Right atrium auricular region (tissue), 2 donors: ENCODE results near the gene MAPK1IP1L. TPM values are rescaled to one million over a fixed set of nuclear protein-coding genes. Genes with fewer than 3 reads are reported as not detected.
A peak's percentile ranks its signal among the peaks of the same experiment; 100 is the strongest.

Experiments used
- DNase-seq: peaks from one replicate; pipeline ENCODE4 v3.0.0-alpha.2; 2019; ENCODE audit warnings: low spot score
- H3K27ac ChIP-seq, 2 donors: fragments of 200-600 bp; sonication (generic); 1 replicate in 1 of 2; 2 replicates in 1 of 2; pipeline ENCODE4 v1.5.1; 2016 to 2019
- H3K27me3 ChIP-seq, 2 donors: fragments of 200-600 bp; sonication (generic); one replicate each; pipeline versions ENCODE4 v1.5.1 to v1.6.0; 2017 to 2019
- H3K36me3 ChIP-seq: fragments of 200-600 bp; sonication (generic); one replicate; pipeline ENCODE4 v1.5.1; 2016
- H3K4me1 ChIP-seq, 2 donors: fragments of 200-600 bp; sonication (generic); one replicate each; pipeline versions ENCODE4 v1.5.1 to v1.6.0; 2017 to 2019
- H3K4me3 ChIP-seq, 2 donors: fragments of 200-600 bp; sonication (generic); 1 replicate in 1 of 2; 2 replicates in 1 of 2; pipeline ENCODE4 v1.5.1; 2017 to 2019; ENCODE audit warnings: mild to moderate bottlenecking in 1 of 2, moderate library complexity in 1 of 2
- H3K9me3 ChIP-seq, 2 donors: fragments of 200-600 bp; sonication (generic); one replicate each; pipeline ENCODE4 v1.5.1; 2019
- total RNA-seq, 2 donors: library from RNA; depleted of rRNA; stranded (reverse); fragments of >200 nt; gene quantifications; one replicate each; pipeline ENCODE4 v1.1.0, GENCODE V29; 2016
- TF ChIP-seq, protein P1 (sequence below), 2 donors: fragments of 200-600 bp; sonication (generic); IDR thresholded peaks; one replicate each; pipeline ENCODE4 v1.5.1; 2019; ENCODE audit warnings: antibody characterized with exemption in 2 of 2

The MAPK1IP1L gene
- total RNA-seq, 2 donors from 2014 or later: 81.2 to 111 TPM

DNA sequence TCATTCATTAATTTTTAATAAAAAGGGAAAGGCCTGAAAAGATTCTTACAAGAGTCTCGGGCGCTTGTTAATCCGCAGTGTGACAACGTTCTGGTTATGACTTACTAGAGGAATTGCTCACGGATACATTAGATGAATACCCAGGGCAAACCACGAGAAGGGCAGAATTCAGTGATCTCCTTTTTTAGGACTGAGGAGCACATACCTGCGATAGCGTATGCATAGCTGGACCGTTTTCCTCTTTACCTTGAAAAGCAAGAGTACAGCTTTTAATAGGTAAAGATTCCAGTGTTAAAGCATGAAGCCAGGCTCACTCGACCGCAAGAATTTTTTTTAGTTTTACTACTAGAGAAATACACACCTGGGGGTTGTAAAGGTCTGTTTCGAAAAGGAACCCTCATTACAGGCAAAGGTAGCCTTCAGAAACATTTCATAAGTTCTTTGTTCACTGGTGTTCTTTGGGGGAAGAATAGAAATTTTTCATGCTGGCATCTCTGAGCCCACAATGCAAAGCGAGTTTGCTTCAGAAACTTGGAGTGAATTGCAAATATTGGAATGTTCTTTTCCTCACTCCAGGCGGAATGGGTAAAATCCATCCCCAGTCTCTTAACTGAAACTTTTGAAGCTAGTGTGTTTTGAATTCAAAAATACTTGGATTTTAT is 953 bp downstream of the MAPK1IP1L start:
- no peaks in the 10 kb centered on the region for H3K27me3 ChIP-seq
- H3K9me3 ChIP-seq: no peaks in the 10 kb centered on the region
- H3K4me3 ChIP-seq: peak overlapping the region; percentile 97 to 99
- DNase-seq: no peak
- H3K27ac ChIP-seq: peak overlapping the region; percentile 99 to 100
- peaks cover 0 to 40% of the 10 kb centered on the region in 2 donors for H3K4me1 ChIP-seq
- TF ChIP-seq, protein P1, sequence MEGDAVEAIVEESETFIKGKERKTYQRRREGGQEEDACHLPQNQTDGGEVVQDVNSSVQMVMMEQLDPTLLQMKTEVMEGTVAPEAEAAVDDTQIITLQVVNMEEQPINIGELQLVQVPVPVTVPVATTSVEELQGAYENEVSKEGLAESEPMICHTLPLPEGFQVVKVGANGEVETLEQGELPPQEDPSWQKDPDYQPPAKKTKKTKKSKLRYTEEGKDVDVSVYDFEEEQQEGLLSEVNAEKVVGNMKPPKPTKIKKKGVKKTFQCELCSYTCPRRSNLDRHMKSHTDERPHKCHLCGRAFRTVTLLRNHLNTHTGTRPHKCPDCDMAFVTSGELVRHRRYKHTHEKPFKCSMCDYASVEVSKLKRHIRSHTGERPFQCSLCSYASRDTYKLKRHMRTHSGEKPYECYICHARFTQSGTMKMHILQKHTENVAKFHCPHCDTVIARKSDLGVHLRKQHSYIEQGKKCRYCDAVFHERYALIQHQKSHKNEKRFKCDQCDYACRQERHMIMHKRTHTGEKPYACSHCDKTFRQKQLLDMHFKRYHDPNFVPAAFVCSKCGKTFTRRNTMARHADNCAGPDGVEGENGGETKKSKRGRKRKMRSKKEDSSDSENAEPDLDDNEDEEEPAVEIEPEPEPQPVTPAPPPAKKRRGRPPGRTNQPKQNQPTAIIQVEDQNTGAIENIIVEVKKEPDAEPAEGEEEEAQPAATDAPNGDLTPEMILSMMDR (IDR thresholded peaks at IDR 0.05): no peak
- no peaks in the 10 kb centered on the region for H3K36me3 ChIP-seq

- TF ChIP-seq, protein P1 (IDR thresholded peaks at IDR 0.05): no peak
- Histone ChIP-seq H3K4me1 (peaks cover 0 to 40% of the 10 kb centered on the region in 2 donors), H3K9me3 (no peaks in the 10 kb centered on the region), H3K36me3 (no peaks in the 10 kb centered on the region), H3K27ac (peak overlapping the region; percentile 99 to 100), H3K27me3 (no peaks in the 10 kb centered on the region), H3K4me3 (no peak overlapping the region)
- DNase-seq: no peak
Measured at GRCh38 chr14:55053018-55053417, 1.6 kb downstream of the MAPK1IP1L start.

DNA sequence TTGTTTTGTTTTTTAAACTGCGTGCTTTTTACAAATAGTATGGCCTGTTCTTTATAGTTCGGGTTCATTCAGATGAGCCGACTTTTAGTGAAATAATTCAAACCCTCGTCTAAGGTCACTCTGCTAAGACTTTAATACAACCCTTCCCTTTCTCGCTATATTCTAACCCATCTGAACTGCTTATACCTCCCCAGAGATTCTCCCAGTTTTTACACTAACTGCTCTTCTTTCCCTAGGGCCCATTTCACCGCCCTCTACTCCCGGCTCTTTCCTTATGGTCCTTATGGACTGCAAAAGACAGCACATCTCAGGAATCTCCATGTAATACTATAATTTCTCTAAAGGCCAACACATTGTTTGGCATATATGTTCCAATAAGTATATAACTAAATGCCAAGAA is 2.1 kb downstream of the MAPK1IP1L start:
- Histone ChIP-seq H3K27ac (no peak overlapping the region), H3K4me1 (peaks cover 0 to 40% of the 10 kb centered on the region in 2 donors), H3K4me3 (no peak overlapping the region), H3K27me3 (no peaks in the 10 kb centered on the region), H3K9me3 (no peaks in the 10 kb centered on the region), H3K36me3 (peaks cover 3% of the 10 kb centered on the region)
- TF ChIP-seq, protein P1 (IDR thresholded peaks at IDR 0.05): no peak
- DNase-seq: no peak

GRCh38 chr14:55054098-55054497 is 2.7 kb downstream of the MAPK1IP1L start:
- TF ChIP-seq, protein P1 (IDR thresholded peaks at IDR 0.05): no peak
- peaks cover 0 to 40% of the 10 kb centered on the region in 2 donors for H3K4me1 ChIP-seq
- no peak for DNase-seq
- peaks cover 3% of the 10 kb centered on the region for H3K36me3 ChIP-seq
- H3K4me3 ChIP-seq: no peak overlapping the region
- H3K27ac ChIP-seq: no peak overlapping the region
- no peaks in the 10 kb centered on the region for H3K9me3 ChIP-seq
- no peaks in the 10 kb centered on the region for H3K27me3 ChIP-seq

DNA sequence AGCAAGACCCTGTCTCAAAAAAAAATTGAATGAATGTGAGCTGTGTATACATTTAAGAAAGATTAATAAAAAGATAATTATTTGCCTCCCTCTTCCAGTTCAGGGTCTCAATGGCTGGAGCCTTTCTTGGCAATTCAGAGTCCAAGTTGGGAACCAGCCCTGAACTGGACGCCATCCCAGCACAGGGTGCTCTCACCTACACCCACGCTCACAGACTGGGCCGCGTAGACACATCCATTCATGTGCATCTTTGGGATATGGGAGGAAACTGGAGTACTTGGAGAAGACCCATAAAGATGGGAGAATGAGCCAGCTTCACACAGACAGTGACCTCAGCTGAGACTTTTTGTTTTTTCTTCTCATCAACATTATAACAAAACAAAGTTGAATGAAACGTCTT is 6.5 kb downstream of the MAPK1IP1L start:
- no peak for DNase-seq
- TF ChIP-seq, protein P1 (IDR thresholded peaks at IDR 0.05): no peak
- peaks cover 7% of the 10 kb centered on the region for H3K36me3 ChIP-seq
- H3K9me3 ChIP-seq: no peaks in the 10 kb centered on the region
- no peaks in the 10 kb centered on the region for H3K27me3 ChIP-seq
- peaks cover 0 to 39% of the 10 kb centered on the region in 2 donors for H3K4me1 ChIP-seq
- H3K4me3 ChIP-seq: no peak overlapping the region
- H3K27ac ChIP-seq: no peak overlapping the region

- Histone ChIP-seq H3K9me3 (no peaks in the 10 kb centered on the region), H3K4me1 (peaks cover 0 to 30% of the 10 kb centered on the region in 2 donors), H3K36me3 (peaks cover 21% of the 10 kb centered on the region), H3K27me3 (no peaks in the 10 kb centered on the region), H3K4me3 (no peak overlapping the region), H3K27ac (no peak overlapping the region)
- TF ChIP-seq, protein P1 (IDR thresholded peaks at IDR 0.05): no peak
- DNase-seq: no peak
Measured at GRCh38 chr14:55059333-55059732, 7.9 kb downstream of the MAPK1IP1L start.
